GM23248 (cell line): ENCODE data around the gene NRSN1. TPM values are rescaled to one million over a fixed set of nuclear protein-coding genes. Genes with fewer than 3 reads are reported as not detected.
A peak's percentile ranks its signal among the peaks of the same experiment; 100 is the strongest.

Experiments
- DNase-seq: peaks from one replicate; pipeline ENCODE4 v3.0.0-alpha.2; 2015
- H2AFZ ChIP-seq: fragments of 200-600 bp; sonication (generic); 2 replicates; pipeline ENCODE4 v1.6.1; 2016; ENCODE audit warnings: antibody characterized with exemption
- H3F3A ChIP-seq: fragments of 200-600 bp; sonication (generic); 2 replicates; pipeline ENCODE4 v1.6.1; 2016; ENCODE audit warnings: mild to moderate bottlenecking, antibody characterized with exemption, mixed run types; ENCODE audit not compliant: insufficient read depth
- H3K27ac ChIP-seq: fragments of 200-600 bp; sonication (generic); 2 replicates; pipeline ENCODE4 v1.5.1; 2016; ENCODE audit warnings: mild to moderate bottlenecking
- H3K27me3 ChIP-seq: fragments of 200-600 bp; sonication (generic); replicated peaks from 2 replicates; pipeline ENCODE4 v1.6.1; 2016; ENCODE audit warnings: mild to moderate bottlenecking; ENCODE audit not compliant: insufficient read depth
- H3K36me3 ChIP-seq: fragments of 200-600 bp; sonication (generic); 2 replicates; pipeline ENCODE4 v1.6.1; 2016; ENCODE audit warnings: low read depth, mild to moderate bottlenecking
- H3K4me1 ChIP-seq: fragments of 200-600 bp; sonication (generic); 2 replicates; pipeline ENCODE4 v1.6.1; 2016; ENCODE audit warnings: mild to moderate bottlenecking; ENCODE audit not compliant: insufficient read depth
- H3K4me2 ChIP-seq: fragments of 200-600 bp; sonication (generic); one replicate; pipeline ENCODE4 v1.6.1; 2016; ENCODE audit warnings: mild to moderate bottlenecking; ENCODE audit not compliant: unreplicated experiment
- H3K4me3 ChIP-seq: fragments of 200-600 bp; sonication (generic); 2 replicates; pipeline ENCODE4 v1.5.1; 2016; ENCODE audit warnings: mild to moderate bottlenecking
- H3K79me2 ChIP-seq: fragments of 200-600 bp; sonication (generic); 2 replicates; pipeline ENCODE4 v1.6.1; 2016; ENCODE audit warnings: mild to moderate bottlenecking; ENCODE audit not compliant: insufficient read depth
- H3K9ac ChIP-seq: fragments of 200-600 bp; sonication (generic); 2 replicates; pipeline ENCODE4 v1.6.1; 2016; ENCODE audit warnings: mild to moderate bottlenecking
- H3K9me2 ChIP-seq: fragments of 200-600 bp; sonication (generic); 2 replicates; pipeline ENCODE4 v1.6.1; 2016; ENCODE audit warnings: mixed run types, mild to moderate bottlenecking, moderate library complexity; ENCODE audit not compliant: insufficient read depth
- H3K9me3 ChIP-seq: fragments of 200-600 bp; sonication (generic); one replicate; pipeline ENCODE4 v1.6.1; 2017; ENCODE audit warnings: low read depth
- H4K20me1 ChIP-seq: fragments of 200-600 bp; sonication (generic); 2 replicates; pipeline ENCODE4 v1.6.0; 2016; ENCODE audit not compliant: insufficient read depth
- EZH2 ChIP-seq: fragments of 200-600 bp; sonication (generic); IDR thresholded peaks from 2 replicates; pipeline ENCODE4 v1.6.1; 2018; ENCODE audit warnings: antibody characterized with exemption, mild to moderate bottlenecking; ENCODE audit not compliant: insufficient read depth, poor library complexity, severe bottlenecking
- EZH2phosphoT487 ChIP-seq: fragments of 200-600 bp; sonication (generic); IDR thresholded peaks from 2 replicates; pipeline ENCODE4 v1.6.1; 2018; ENCODE audit warnings: antibody characterized with exemption, moderate library complexity, mild to moderate bottlenecking, low read depth; ENCODE audit not compliant: insufficient read depth
- WGBS, 2 experiments: methylation state at CpG; one replicate each; pipeline ENCODE4 v1.1.6; 2015 to 2017; ENCODE audit warnings: low lambda C conversion rate in 2 of 2, low coverage in 1 of 2; ENCODE audit errors: missing lambda C conversion rate in 2 of 2; 5-methylcytosine and 5-hydroxymethylcytosine counted together
- in situ Hi-C: fragments of 300-500 bp; cut with MboI; formaldehyde crosslinking; loops from 2 replicates; pipeline ENCODE4 v1.15.0; 2020
- polyA plus RNA-seq: library from polyadenylated mRNA; unstranded; fragments of >200 nt; fragmentation: Nextera tagmentation; extraction: Ambion mirVana; gene quantifications from 2 replicates; pipeline ENCODE4 v1.2.1, GENCODE V29; 2016
- total RNA-seq: library from RNA; depleted of rRNA; stranded (reverse); fragments of >200 nt; shearing (Covaris generic); gene quantifications from 2 replicates; pipeline ENCODE4 v1.2.3, GENCODE V29; 2014

NRSN1 gene
- total and polyA plus RNA-seq, 2 experiments from 2014 or later: not detected

DNA sequence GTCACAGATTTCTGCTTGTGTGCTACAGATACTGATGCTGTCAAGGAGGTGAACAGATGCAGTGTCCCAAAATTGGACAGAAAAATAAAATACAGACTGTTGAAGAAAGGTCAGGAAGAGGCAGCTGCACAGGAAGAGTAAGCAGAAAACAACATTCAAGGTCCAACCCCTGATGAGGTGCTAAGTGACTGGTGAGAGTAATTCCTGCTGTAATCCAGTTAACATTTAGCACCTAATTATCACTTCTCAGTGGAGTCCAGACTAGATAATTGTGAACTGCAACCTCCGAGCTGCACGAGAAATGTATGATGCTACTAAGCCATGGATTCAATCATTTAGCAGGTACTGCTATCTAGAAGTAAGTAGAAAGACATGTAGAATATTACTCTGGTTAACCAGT, 36.3 kb upstream of the NRSN1 start:
- H3K9me2 ChIP-seq: no peaks in the 10 kb centered on the region
- no peaks in the 10 kb centered on the region for H3F3A ChIP-seq
- WGBS, 2 experiments: 40 to 54% methylated on average over 2 of the region's 2 CpGs
- no peak for TF ChIP-seq EZH2phosphoT487
- TF ChIP-seq EZH2: no peak
- no peak overlapping the region for H3K27ac ChIP-seq
- no peak overlapping the region for H3K9ac ChIP-seq
- H2AFZ ChIP-seq: no peak overlapping the region
- no peak overlapping the region for H3K4me2 ChIP-seq
- no peaks in the 10 kb centered on the region for H3K79me2 ChIP-seq
- in situ Hi-C loops: no loop called here
- no peak overlapping the region for H3K4me3 ChIP-seq
- no peaks in the 10 kb centered on the region for H4K20me1 ChIP-seq
- DNase-seq: no peak
- H3K36me3 ChIP-seq: no peaks in the 10 kb centered on the region
- H3K27me3 ChIP-seq: no peaks in the 10 kb centered on the region
- H3K4me1 ChIP-seq: no peaks in the 10 kb centered on the region
- H3K9me3 ChIP-seq: no peaks in the 10 kb centered on the region

DNA sequence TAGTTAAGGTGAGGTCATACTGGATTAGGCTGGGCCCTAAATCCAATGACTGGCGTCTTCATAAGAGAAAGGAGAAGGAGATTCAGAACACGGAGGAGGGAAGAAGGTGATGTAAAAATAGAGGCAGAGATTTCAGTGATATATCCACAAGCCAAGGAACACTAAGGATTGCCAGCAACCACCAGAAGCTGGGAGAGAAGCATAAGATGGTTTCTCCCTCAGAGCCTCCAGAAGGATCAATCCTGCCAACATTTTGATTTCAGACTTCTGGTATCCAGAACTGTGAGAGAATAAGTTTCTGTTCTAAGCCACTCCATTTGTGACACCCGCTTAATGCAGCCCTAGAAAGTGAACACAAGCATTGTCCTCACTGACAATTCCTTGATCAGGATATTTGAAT, 33.6 kb upstream of the NRSN1 start:
- Histone ChIP-seq H3K27me3 (no peaks in the 10 kb centered on the region), H3K4me1 (no peaks in the 10 kb centered on the region), H3F3A (no peaks in the 10 kb centered on the region)

DNA sequence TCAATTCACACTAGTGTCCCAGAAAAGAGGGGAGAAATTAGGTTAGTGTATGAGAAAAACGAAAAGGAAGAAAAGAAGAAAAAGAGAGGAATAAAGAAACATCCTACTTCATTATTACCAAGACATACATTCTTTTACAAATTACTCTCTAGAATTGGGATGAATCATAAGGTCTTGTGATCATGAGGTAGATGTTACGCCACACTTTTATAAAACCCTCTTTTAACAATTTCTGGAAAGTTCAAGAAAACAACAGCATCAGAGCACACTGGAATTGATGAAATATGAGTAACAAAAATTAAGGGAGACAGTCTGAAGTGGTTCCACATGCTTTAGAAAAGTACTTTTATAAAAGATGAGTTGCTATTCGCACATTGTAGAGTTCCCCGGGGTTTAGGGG, 32.6 kb upstream of the NRSN1 start:
- Histone ChIP-seq H3K36me3 (no peaks in the 10 kb centered on the region), H3K79me2 (no peaks in the 10 kb centered on the region), H4K20me1 (no peaks in the 10 kb centered on the region), H3F3A (no peaks in the 10 kb centered on the region), H3K4me3 (no peak overlapping the region), H3K9ac (no peak overlapping the region), H3K27me3 (no peaks in the 10 kb centered on the region), H3K9me2 (no peaks in the 10 kb centered on the region), H3K4me2 (no peak overlapping the region), H3K9me3 (no peaks in the 10 kb centered on the region), H3K27ac (no peak overlapping the region), H2AFZ (no peak overlapping the region), H3K4me1 (no peaks in the 10 kb centered on the region)
- TF ChIP-seq EZH2phosphoT487 (no peak), EZH2 (no peak)
- DNase-seq: peak; percentile 36
- 3 to 6% methylated on average over 4 of the region's 4 CpGs for WGBS, 2 experiments
- in situ Hi-C loops: no loop called here

More for the DNA sequence above, 33.6 kb upstream of the NRSN1 start:
- no peaks in the 10 kb centered on the region for H3K9me3 ChIP-seq
- H4K20me1 ChIP-seq: no peaks in the 10 kb centered on the region
- 25 to 34% methylated on average over 3 of the region's 3 CpGs for WGBS, 2 experiments
- H3K9me2 ChIP-seq: no peaks in the 10 kb centered on the region
- H3K27ac ChIP-seq: no peak overlapping the region
- H3K4me3 ChIP-seq: no peak overlapping the region
- H3K36me3 ChIP-seq: no peaks in the 10 kb centered on the region
- H2AFZ ChIP-seq: no peak overlapping the region
- no peak overlapping the region for H3K4me2 ChIP-seq
- no peak overlapping the region for H3K9ac ChIP-seq
- TF ChIP-seq EZH2phosphoT487 (no peak), EZH2 (no peak)
- no peak for DNase-seq
- H3K79me2 ChIP-seq: no peaks in the 10 kb centered on the region
- in situ Hi-C loops: no loop called here

DNA sequence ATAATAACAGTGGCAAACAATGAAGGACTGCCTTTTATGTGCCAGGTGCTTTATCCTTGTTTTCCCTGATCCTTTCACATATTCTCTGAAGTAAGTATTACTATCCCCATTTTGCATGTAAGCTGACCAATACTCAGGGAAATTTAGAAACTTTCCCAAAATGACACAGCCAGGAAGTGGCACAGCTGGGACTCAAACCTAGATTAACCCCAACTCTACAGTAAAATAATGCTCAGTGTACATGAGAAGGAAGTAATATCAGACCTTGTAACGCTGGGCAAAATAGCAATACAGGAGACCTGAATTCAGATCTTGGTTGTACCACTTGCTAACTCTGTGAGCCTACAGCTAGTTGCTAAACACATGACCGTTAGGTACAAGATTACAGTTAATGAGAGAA, 26.8 kb upstream of the NRSN1 start:
- no peaks in the 10 kb centered on the region for H3F3A ChIP-seq
- H3K4me3 ChIP-seq: no peak overlapping the region
- no peaks in the 10 kb centered on the region for H4K20me1 ChIP-seq
- no peak for DNase-seq
- in situ Hi-C loops: no loop called here
- no peaks in the 10 kb centered on the region for H3K79me2 ChIP-seq
- no peak overlapping the region for H2AFZ ChIP-seq
- H3K27me3 ChIP-seq: no peaks in the 10 kb centered on the region
- H3K9ac ChIP-seq: no peak overlapping the region
- H3K36me3 ChIP-seq: no peaks in the 10 kb centered on the region
- H3K9me3 ChIP-seq: no peaks in the 10 kb centered on the region
- H3K9me2 ChIP-seq: no peaks in the 10 kb centered on the region
- no peak overlapping the region for H3K4me2 ChIP-seq
- no peak overlapping the region for H3K27ac ChIP-seq
- H3K4me1 ChIP-seq: no peaks in the 10 kb centered on the region
- 40 to 41% methylated on average over 2 of the region's 2 CpGs for WGBS, 2 experiments
- TF ChIP-seq EZH2 (no peak), EZH2phosphoT487 (no peak)

DNA sequence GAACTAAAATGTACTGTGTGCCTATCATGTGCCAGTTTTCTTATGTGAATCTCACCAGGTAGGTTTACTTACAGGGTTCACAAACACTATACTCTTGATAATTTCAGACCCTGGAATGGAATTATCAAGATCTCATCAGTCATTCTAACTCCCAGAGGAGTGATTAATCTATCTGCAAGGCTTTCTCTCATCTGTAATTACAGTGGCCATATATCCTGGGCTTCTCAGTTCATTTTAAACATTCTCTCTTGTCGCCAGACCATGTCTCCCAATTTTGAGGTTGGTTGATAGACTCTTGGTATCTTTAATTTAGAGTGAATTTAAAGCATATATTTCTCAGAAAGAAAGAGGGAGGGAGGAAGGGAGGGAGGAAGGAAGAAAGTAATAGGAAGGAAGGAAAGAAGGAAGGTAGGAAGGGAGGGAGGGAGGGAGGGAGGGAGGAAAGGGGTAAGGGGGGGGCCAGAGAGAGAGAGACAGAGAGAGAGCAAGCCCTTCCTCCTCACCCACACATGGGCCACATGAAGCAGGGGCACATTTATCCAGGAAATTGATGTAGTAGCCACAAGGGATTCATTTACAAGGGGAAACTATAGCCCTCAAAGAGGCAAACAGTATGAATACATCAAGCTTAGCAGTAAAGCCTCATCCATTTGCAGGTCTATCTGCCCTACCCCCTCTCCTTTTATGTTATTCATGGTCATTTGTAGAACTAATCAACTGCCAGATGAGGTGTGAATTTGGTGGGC, 25.8 kb upstream of the NRSN1 start:
- Histone ChIP-seq H3K4me2 (no peak overlapping the region), H2AFZ (no peak overlapping the region), H3K4me3 (no peak overlapping the region), H3F3A (no peaks in the 10 kb centered on the region), H3K27ac (no peak overlapping the region), H3K27me3 (no peaks in the 10 kb centered on the region), H3K4me1 (no peaks in the 10 kb centered on the region), H4K20me1 (no peaks in the 10 kb centered on the region), H3K9ac (no peak overlapping the region), H3K9me3 (no peaks in the 10 kb centered on the region), H3K9me2 (no peaks in the 10 kb centered on the region), H3K36me3 (no peaks in the 10 kb centered on the region), H3K79me2 (no peaks in the 10 kb centered on the region)
- in situ Hi-C loops: no loop called here
- TF ChIP-seq EZH2 (no peak), EZH2phosphoT487 (no peak)
- WGBS, 2 experiments: 17 to 24% methylated on average over 1 of the region's 1 CpG
- no peak for DNase-seq
